MM.1S (cell line): Measurements from ENCODE around the gene OTOS.

Experiments
- DNase-seq: peaks from one replicate; pipeline ENCODE4 v3.0.0-alpha.2; 2015
- H2AFZ ChIP-seq: fragments of 300-600 bp; sonication (generic); 2 replicates; pipeline ENCODE4 v1.6.0; 2016; ENCODE audit warnings: antibody characterized with exemption, low read length
- H3F3A ChIP-seq: fragments of 300-600 bp; sonication (generic); 2 replicates; pipeline ENCODE4 v1.6.1; 2016; ENCODE audit warnings: mild to moderate bottlenecking, antibody characterized with exemption, low read length, moderate library complexity, mixed read lengths; ENCODE audit not compliant: insufficient read depth
- H3K27ac ChIP-seq: fragments of 300-600 bp; sonication (generic); 2 replicates; pipeline ENCODE4 v1.5.1; 2016; ENCODE audit warnings: mild to moderate bottlenecking, low read length
- H3K27me3 ChIP-seq: fragments of 300-600 bp; sonication (generic); replicated peaks from 2 replicates; pipeline ENCODE4 v1.6.0; 2016; ENCODE audit warnings: low read length; ENCODE audit not compliant: insufficient read depth
- H3K36me3 ChIP-seq: fragments of 300-600 bp; sonication (generic); replicated peaks from 2 replicates; pipeline ENCODE4 v1.6.1; 2016; ENCODE audit warnings: mild to moderate bottlenecking, low read length, mixed read lengths; ENCODE audit not compliant: insufficient read depth
- H3K4me1 ChIP-seq: fragments of 300-600 bp; sonication (generic); 2 replicates; pipeline ENCODE4 v1.6.1; 2016; ENCODE audit warnings: low read length, mixed read lengths
- H3K4me2 ChIP-seq: fragments of 300-600 bp; sonication (generic); 2 replicates; pipeline ENCODE4 v1.6.0; 2016; ENCODE audit warnings: low read depth, low read length
- H3K4me3 ChIP-seq: fragments of 300-600 bp; sonication (generic); 2 replicates; pipeline ENCODE4 v1.5.1; 2016; ENCODE audit warnings: low read length, mixed read lengths
- H3K79me2 ChIP-seq: fragments of 300-600 bp; sonication (generic); 2 replicates; pipeline ENCODE4 v1.6.1; 2016; ENCODE audit warnings: mixed run types, low read length, mixed read lengths
- H3K9ac ChIP-seq: fragments of 300-600 bp; sonication (generic); 2 replicates; pipeline ENCODE4 v1.6.1; 2016; ENCODE audit warnings: low read length, mixed read lengths
- H3K9me2 ChIP-seq: fragments of 300-600 bp; sonication (generic); replicated peaks from 2 replicates; pipeline ENCODE4 v1.6.1; 2016; ENCODE audit warnings: mild to moderate bottlenecking, low read length, mixed read lengths; ENCODE audit not compliant: insufficient read depth
- H3K9me3 ChIP-seq: fragments of 300-600 bp; sonication (generic); replicated peaks from 2 replicates; pipeline ENCODE4 v1.6.1; 2016; ENCODE audit warnings: mild to moderate bottlenecking, low read length, mixed read lengths; ENCODE audit not compliant: insufficient read depth
- H4K20me1 ChIP-seq: fragments of 300-600 bp; sonication (generic); 2 replicates; pipeline ENCODE4 v1.6.1; 2016; ENCODE audit warnings: mild to moderate bottlenecking, low read length, moderate library complexity, mixed read lengths; ENCODE audit not compliant: insufficient read depth
- CTCF ChIP-seq: fragments of 300-600 bp; sonication (generic); IDR thresholded peaks from 2 replicates; pipeline ENCODE4 v1.5.1; 2016; ENCODE audit warnings: antibody characterized with exemption, low read length, mixed read lengths
- EZH2 ChIP-seq: fragments of 300-600 bp; sonication (generic); optimal IDR thresholded peaks from 2 replicates; pipeline ENCODE3; 2017; ENCODE audit warnings: low read depth, mild to moderate bottlenecking, antibody characterized with exemption, low read length, mixed read lengths
- EZH2phosphoT487 ChIP-seq: fragments of 300-600 bp; sonication (generic); IDR thresholded peaks from 2 replicates; pipeline ENCODE4 v1.6.1; 2018; ENCODE audit warnings: antibody characterized with exemption, low read length

Gene OTOS

DNA sequence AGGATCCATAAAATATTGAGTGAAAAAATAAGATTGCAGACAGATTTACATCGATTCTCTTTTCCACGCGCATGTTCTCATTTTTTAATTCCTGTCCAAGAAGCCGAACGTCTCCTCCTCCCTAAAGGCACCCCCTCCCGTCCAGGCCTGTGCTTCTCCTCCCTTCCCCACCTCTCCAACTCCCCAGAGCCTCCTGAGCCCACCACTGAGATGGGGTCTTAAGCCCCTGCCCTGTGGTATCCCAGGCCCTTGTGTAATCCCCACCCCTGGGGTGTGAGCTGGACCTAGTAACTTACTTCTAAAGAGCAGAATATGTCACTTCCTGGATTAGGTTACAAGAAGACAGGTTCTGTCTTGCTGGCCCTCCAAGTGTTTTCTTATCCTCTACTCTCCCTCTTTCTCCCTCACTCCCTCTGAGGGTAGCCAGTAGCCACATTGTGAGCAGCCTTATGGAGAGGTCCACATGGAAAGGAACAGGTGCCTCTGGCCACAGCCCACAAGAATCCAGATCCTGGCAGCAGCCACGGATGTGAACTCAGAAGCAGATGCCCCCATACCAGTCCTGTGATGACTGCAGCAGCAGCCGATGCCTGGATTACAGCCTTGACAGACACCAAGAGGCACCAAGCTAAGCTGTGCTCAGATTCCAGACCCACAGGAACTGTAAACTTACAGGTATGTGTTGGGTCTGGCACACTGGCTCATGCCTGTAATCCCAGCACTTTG is 39.6 kb upstream of the OTOS start:
- H4K20me1 ChIP-seq, result no peaks in the 10 kb centered on the region
- no peak overlapping the region for H3K4me3 ChIP-seq
- no peak overlapping the region for H3K4me2 ChIP-seq
- peaks cover 34% of the 10 kb centered on the region for H3K27me3 ChIP-seq
- no peaks in the 10 kb centered on the region for H3K9me3 ChIP-seq
- no peaks in the 10 kb centered on the region for H3K36me3 ChIP-seq
- H3K9me2 ChIP-seq, result no peaks in the 10 kb centered on the region
- H3K4me1 ChIP-seq, result no peaks in the 10 kb centered on the region
- H3K9ac ChIP-seq, result no peak overlapping the region
- H3F3A ChIP-seq, result no peaks in the 10 kb centered on the region
- no peak for DNase-seq
- TF ChIP-seq EZH2, result no peak
- TF ChIP-seq EZH2phosphoT487, result no peak
- TF ChIP-seq CTCF, result no peak
- no peak overlapping the region for H2AFZ ChIP-seq
- H3K27ac ChIP-seq, result no peak overlapping the region
- H3K79me2 ChIP-seq, result no peaks in the 10 kb centered on the region

DNA sequence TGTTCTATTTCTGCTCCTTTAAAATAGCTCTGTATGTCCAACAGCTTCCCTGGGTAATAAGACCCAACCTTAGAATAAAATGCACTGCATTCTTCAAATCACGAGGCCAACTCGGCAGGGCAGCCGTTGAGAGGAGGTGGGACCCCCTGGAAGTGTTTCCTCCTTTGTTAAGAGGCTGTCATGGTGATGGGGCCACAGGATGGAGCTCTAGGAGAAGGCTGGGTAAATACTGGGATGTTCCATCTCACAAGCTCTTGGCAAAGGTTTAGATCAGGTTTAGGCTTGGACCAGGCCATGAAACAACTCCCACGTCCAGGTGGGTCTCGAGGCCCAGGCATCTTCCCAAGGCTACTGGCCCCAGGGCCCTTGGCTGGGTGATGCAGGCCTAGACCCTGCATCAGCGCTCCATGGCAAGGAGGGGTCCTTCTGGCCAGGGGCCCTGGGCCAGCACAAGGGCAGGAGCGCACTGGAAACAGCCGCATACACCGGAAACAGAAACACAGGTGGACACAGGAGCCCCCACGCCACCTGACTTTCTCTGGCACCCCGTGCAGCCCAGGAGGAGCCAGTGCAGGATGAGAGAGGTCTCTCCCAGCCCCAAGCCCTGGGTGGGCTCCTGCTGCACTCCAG is 38.8 kb upstream of the OTOS start:
- no peaks in the 10 kb centered on the region for H3F3A ChIP-seq
- TF ChIP-seq EZH2 (no peak), CTCF (no peak), EZH2phosphoT487 (no peak)
- H3K27me3 ChIP-seq, result peaks cover 33% of the 10 kb centered on the region
- H3K4me3 ChIP-seq, result no peak overlapping the region
- H3K4me1 ChIP-seq, result no peaks in the 10 kb centered on the region
- no peak overlapping the region for H3K27ac ChIP-seq
- DNase-seq, result no peak
- no peaks in the 10 kb centered on the region for H3K9me2 ChIP-seq
- no peak overlapping the region for H3K9ac ChIP-seq
- H3K9me3 ChIP-seq, result no peaks in the 10 kb centered on the region
- H4K20me1 ChIP-seq, result no peaks in the 10 kb centered on the region
- H2AFZ ChIP-seq, result no peak overlapping the region
- H3K36me3 ChIP-seq, result no peaks in the 10 kb centered on the region
- H3K4me2 ChIP-seq, result no peak overlapping the region
- no peaks in the 10 kb centered on the region for H3K79me2 ChIP-seq

DNA sequence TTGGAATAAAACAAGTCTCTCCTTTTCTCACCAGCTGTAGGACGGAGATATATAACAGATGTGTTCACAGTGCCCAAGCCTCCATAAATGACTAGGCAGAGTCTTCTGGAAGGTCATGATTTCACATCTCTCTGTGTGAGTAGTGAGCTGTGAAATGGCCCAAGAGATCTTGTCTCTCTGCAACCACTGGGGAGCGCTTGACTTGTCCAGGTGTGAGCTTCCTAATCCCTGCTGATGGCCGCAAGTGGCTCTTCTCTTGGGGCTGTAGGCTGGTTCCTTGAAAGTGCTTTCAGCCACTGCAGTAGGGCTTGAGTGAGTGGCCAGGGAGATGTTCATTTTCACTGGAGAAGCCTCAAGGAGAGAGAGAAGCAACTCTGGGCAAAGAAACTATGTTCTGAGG is 38.1 kb upstream of the OTOS start:
- Histone ChIP-seq H3F3A (no peaks in the 10 kb centered on the region), H3K9ac (no peak overlapping the region), H3K27me3 (peaks cover 32% of the 10 kb centered on the region), H3K27ac (no peak overlapping the region), H3K9me2 (no peaks in the 10 kb centered on the region), H3K9me3 (no peaks in the 10 kb centered on the region), H3K4me2 (no peak overlapping the region), H2AFZ (no peak overlapping the region), H4K20me1 (no peaks in the 10 kb centered on the region), H3K4me1 (no peaks in the 10 kb centered on the region), H3K4me3 (no peak overlapping the region), H3K79me2 (no peaks in the 10 kb centered on the region), H3K36me3 (no peaks in the 10 kb centered on the region)
- no peak for TF ChIP-seq EZH2phosphoT487
- no peak for TF ChIP-seq CTCF
- no peak for TF ChIP-seq EZH2
- no peak for DNase-seq
